ENCODE results near the gene IRS2. TPM values are rescaled to one million over a fixed set of nuclear protein-coding genes. Genes with fewer than 3 reads are reported as not detected.
A peak's percentile ranks its signal among the peaks of the same experiment; 100 is the strongest.

IRS2 gene
- total RNA-seq, 1 donor from 2014 or later: 3.9 TPM

DNA sequence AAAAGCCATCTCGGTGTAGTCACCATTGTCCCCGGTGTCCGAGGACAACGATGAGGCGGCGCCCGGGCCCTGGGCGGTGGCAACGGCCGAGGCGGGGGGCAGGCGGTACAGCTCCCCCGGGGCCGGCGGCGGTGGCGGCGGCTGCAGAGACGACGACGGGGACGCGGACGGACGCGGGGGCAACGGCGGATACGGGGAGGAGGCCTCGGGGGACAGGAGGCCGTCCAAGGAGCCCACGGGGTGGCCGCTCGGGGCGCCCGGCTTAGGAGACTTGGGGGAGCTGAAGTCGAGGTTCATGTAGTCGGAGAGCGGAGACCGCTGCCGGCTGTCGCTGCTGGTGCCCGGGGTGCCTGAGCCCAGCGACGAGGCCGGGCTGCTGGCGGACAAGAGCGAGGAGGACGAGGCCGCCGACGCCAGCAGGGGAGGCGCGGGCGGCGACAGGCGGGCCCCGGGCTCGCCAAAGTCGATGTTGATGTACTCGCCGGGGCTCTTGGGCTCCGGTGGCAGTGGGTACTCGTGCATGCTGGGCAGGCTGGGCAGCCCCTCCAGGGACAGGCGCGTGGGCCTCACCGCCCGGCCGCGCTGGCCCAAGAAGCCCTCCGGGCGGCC lies 3.5 kb downstream of the IRS2 start:
- Mint-ChIP-seq H3K27me3 (ENCODE audit: insufficient read depth) (no peaks in the 10 kb centered on the region), H3K4me3 (no peak overlapping the region), H3K36me3 (ENCODE audit: low read depth) (peaks cover 7% of the 10 kb centered on the region), H3K27ac (no peak overlapping the region), H3K9me3 (no peaks in the 10 kb centered on the region), H3K4me1 (ENCODE audit: low read depth) (peaks cover 33% of the 10 kb centered on the region)
- intact Hi-C loops (cut with micrococcal nuclease): loop anchor here (10.0 kb wide), 1 partner anchor 832 kb away; the partner anchor contains the start of gene NAXD
- no peak for DNase-seq (ENCODE audit: low spot score)

DNA sequence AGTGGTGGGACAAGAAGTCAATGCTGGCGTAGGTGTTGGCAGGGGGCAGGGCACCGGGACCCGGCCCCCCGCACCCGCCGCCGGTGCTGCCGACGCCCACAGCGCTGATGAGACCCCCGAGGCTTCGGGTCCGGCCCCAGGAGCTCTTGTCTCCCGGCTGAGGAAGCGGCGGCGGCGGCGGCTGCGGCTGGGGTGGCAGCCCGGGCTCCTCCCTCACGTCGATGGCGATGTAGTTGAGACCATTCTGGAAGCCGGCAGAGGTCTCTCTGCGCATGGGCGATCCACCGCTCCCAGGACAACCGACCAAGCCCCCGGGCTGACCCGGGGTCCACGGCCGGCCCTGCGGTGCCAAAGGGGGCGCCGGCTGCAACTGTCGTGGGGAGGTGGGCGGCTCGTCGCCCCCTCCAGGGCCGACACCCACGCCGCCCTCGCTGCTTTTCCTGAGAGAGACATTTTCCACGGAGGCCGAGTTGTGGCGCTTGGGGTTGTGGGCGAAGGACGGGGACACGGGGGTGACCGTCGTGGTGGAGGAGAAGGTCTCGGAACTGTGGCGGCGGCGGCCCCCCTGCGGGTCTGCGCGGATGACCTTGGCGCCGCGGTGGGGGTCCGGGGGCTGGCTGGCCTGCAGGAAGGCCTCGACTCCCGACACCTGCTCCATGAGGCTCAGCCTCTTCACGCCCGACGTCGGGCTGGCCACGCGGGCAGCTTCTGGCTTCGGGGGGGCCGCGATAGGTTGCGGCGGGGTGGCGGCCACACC lies 4.1 kb downstream of the IRS2 start:
- no peaks in the 10 kb centered on the region for H3K27me3 Mint-ChIP-seq (ENCODE audit: insufficient read depth)
- no peak overlapping the region for H3K4me3 Mint-ChIP-seq
- no peaks in the 10 kb centered on the region for H3K9me3 Mint-ChIP-seq
- H3K36me3 Mint-ChIP-seq (ENCODE audit: low read depth): peaks cover 7% of the 10 kb centered on the region
- H3K27ac Mint-ChIP-seq: no peak overlapping the region
- intact Hi-C loops (cut with micrococcal nuclease): loop anchor here (10.0 kb wide), 1 partner anchor 833 kb away; the partner anchor contains the start of gene NAXD
- peaks cover 36% of the 10 kb centered on the region for H3K4me1 Mint-ChIP-seq (ENCODE audit: low read depth)
- DNase-seq (ENCODE audit: low spot score): no peak

DNA sequence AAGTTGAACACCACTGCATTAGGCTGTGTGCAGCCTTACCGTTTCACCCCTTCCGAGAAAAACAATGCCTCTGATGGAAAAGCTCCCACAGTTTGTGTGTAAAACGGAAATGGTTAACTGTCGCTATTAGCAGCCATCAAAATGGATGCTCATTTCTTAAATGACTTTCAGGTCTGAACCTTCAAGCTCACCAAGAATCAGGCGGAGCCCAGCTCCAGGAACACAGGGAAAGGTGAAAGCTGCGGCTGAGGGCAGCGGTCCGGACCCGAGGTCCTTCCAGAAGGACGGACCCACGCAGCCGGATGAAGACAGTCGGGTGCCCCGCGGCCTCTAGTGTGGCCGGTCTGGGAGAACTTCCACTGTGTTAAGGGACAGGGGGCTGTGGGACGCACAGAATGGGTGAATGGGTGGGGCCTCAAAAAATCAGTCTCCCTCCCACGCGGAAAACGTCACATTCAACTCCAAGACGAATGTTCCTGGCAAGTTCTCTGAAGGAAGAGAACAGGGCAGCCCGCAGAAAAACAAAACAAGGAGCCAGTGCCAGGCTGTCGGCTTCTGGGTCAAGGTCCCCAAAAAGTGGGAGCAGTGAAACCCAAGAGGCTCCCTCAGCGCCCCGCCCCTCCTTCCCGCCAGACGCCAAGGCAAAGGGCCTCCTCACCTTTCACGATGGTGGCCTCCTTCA lies 4.9 kb downstream of the IRS2 start:
- Mint-ChIP-seq H3K27me3 (ENCODE audit: insufficient read depth) (no peaks in the 10 kb centered on the region), H3K4me3 (no peak overlapping the region), H3K27ac (no peak overlapping the region), H3K4me1 (ENCODE audit: low read depth) (peaks cover 43% of the 10 kb centered on the region), H3K9me3 (no peaks in the 10 kb centered on the region), H3K36me3 (ENCODE audit: low read depth) (peaks cover 7% of the 10 kb centered on the region)
- intact Hi-C loops (cut with micrococcal nuclease): loop anchor here (10.0 kb wide), 1 partner anchor 833 kb away; the partner anchor contains the start of gene NAXD
- no peak for DNase-seq (ENCODE audit: low spot score)

DNA sequence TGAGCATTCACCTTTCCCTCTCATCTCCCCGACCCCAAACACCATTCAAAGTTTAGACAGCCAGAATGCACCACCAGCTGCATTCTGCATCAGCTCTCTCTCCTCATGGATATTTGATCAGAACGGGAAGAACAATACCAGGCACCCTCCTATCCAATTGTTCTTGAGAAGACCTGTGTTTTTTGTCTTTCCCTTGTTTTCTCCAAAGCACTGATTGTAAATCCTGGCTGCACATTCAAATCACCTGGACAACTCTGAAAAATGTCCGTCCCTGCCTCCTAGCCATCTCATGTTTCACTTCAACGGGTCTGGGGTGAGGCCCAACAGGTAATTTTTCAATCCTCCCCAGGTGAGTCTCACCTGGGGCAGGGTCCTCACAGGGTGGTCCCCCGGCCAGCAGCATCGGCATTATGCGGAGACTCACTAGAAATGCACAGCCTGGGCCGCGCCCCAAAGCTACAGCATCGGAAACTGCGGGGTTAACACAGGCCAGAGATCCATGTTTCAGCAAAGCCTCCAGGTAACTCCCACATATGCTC lies 5.5 kb downstream of the IRS2 start:
- intact Hi-C loops (cut with micrococcal nuclease): loop anchor here (10.0 kb wide), 1 partner anchor 834 kb away; the partner anchor contains the start of gene NAXD
- no peak for DNase-seq (ENCODE audit: low spot score)
- Mint-ChIP-seq H3K27me3 (ENCODE audit: insufficient read depth) (no peaks in the 10 kb centered on the region), H3K4me1 (ENCODE audit: low read depth) (peaks cover 45% of the 10 kb centered on the region), H3K36me3 (ENCODE audit: low read depth) (peaks cover 7% of the 10 kb centered on the region), H3K9me3 (no peaks in the 10 kb centered on the region), H3K27ac (no peak overlapping the region), H3K4me3 (no peak overlapping the region)

DNA sequence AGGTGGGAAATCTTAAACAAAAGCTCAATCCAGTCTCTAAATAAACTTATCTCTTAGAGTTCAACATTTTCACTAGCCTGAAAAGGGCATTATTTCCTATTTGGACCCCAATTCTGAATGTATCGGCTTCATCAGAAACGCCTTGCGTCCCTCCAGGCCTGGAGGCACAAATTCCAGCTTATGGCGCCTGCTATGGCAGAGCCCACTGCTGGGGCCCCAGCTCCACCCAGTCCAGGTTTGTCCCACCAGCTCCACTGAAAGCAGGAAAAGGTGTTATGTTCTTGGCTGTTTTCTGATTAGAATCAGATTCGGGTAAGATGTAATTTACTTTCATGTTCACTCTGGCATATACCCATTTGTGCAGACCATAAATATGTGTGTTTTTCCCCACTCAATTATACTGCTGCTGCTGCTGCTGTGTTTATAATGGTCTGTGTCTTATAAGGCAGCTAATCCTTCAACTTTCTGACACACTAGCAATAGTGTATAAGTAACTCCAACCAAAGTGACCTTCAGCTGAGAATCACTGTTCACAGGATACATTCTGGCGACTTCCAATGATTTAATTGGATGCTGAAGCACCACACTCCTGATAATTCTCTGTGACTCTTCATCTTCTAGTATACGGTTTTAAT lies 6.4 kb downstream of the IRS2 start:
- Mint-ChIP-seq H3K27ac (no peak overlapping the region), H3K9me3 (no peaks in the 10 kb centered on the region), H3K27me3 (ENCODE audit: insufficient read depth) (no peaks in the 10 kb centered on the region), H3K4me3 (no peak overlapping the region), H3K36me3 (ENCODE audit: low read depth) (peaks cover 7% of the 10 kb centered on the region), H3K4me1 (ENCODE audit: low read depth) (peaks cover 45% of the 10 kb centered on the region)
- DNase-seq (ENCODE audit: low spot score): no peak
- intact Hi-C loops (cut with micrococcal nuclease): loop anchor here (5.0 to 10.0 kb wide), 2 partner anchors 618 to 835 kb away; partner anchors contain the start of gene NAXD

DNA sequence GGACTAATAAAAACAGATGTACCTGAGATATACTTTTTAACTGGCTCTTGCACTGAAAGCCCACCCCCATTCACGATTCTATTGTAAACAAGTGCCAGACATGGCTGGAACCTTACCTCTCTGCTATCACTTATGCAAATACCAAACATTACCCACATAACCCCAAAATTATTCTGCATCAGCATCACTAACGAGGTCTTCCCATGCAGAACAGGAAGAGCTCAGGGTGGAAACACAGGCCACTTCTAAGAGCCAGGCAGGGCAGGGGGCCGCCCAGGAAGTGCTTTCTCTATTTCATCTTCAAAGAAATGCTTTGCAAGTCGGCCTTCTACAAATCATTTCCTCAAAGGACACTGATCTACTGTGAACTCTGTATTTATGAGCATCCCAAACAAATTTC lies 7.3 kb downstream of the IRS2 start:
- no peaks in the 10 kb centered on the region for H3K27me3 Mint-ChIP-seq (ENCODE audit: insufficient read depth)
- no peaks in the 10 kb centered on the region for H3K9me3 Mint-ChIP-seq
- peak overlapping the region; percentile 58 for H3K4me3 Mint-ChIP-seq
- intact Hi-C loops (cut with micrococcal nuclease): loop anchor here (5.0 kb wide), 1 partner anchor 617 kb away; no protein-coding TSS in a partner anchor
- H3K36me3 Mint-ChIP-seq (ENCODE audit: low read depth): peaks cover 7% of the 10 kb centered on the region
- H3K4me1 Mint-ChIP-seq (ENCODE audit: low read depth): peaks cover 45% of the 10 kb centered on the region
- peak overlapping the region; percentile 50 for H3K27ac Mint-ChIP-seq
- peak; percentile 30 for DNase-seq (ENCODE audit: low spot score)

DNA sequence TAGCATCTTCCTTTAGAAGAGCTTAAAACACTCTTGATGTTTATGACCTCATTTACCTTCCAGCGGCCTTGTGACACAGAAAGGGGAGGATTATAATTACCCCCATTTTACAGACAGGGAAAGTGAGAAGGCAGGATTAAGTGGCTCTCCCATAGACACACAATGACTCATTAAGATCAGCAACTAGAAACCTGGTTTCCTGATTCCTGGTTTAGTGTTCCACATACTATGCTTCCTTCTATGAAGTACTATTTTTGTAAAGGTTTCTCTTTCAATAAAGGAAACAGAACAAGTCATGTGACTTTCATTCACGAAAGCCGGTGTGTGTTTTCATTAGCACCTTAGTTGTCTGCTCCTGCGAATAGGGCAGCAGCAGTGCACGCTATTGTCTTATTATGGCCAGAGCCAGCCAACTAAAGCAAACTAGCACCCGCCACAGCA lies 8.3 kb downstream of the IRS2 start:
- H3K4me1 Mint-ChIP-seq (ENCODE audit: low read depth): peaks cover 45% of the 10 kb centered on the region
- no peak overlapping the region for H3K27ac Mint-ChIP-seq
- no peak for DNase-seq (ENCODE audit: low spot score)
- no peaks in the 10 kb centered on the region for H3K9me3 Mint-ChIP-seq
- H3K27me3 Mint-ChIP-seq (ENCODE audit: insufficient read depth): no peaks in the 10 kb centered on the region
- H3K36me3 Mint-ChIP-seq (ENCODE audit: low read depth): peaks cover 7% of the 10 kb centered on the region
- intact Hi-C loops (cut with micrococcal nuclease): loop anchor here (5.0 kb wide), 1 partner anchor 616 kb away; no protein-coding TSS in a partner anchor
- no peak overlapping the region for H3K4me3 Mint-ChIP-seq

DNA sequence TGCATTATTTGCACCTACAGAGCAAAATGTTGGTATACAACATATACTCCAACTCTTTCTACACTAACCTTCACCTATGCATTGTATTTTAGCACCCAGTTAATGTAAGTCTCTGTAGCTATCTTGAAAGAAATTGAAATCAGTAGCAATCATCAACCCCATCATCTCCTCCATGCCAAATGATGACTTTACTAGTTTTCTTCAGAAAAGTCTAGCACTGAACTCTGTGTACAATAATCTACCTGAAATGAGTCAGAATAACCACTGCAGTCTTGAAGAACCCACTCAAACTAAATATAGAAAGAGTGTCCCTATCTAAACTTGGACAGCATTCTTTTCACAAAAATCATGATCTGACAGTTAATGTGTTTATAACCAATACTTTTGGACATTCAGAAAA lies 9.8 kb downstream of the IRS2 start:
- DNase-seq (ENCODE audit: low spot score): no peak
- H3K27ac Mint-ChIP-seq: no peak overlapping the region
- intact Hi-C loops (cut with micrococcal nuclease): loop anchor here (5.0 kb wide), 1 partner anchor 614 kb away; no protein-coding TSS in a partner anchor
- peaks cover 6% of the 10 kb centered on the region for H3K36me3 Mint-ChIP-seq (ENCODE audit: low read depth)
- H3K4me1 Mint-ChIP-seq (ENCODE audit: low read depth): peaks cover 45% of the 10 kb centered on the region
- no peak overlapping the region for H3K4me3 Mint-ChIP-seq
- H3K27me3 Mint-ChIP-seq (ENCODE audit: insufficient read depth): no peaks in the 10 kb centered on the region
- H3K9me3 Mint-ChIP-seq: no peaks in the 10 kb centered on the region

DNA sequence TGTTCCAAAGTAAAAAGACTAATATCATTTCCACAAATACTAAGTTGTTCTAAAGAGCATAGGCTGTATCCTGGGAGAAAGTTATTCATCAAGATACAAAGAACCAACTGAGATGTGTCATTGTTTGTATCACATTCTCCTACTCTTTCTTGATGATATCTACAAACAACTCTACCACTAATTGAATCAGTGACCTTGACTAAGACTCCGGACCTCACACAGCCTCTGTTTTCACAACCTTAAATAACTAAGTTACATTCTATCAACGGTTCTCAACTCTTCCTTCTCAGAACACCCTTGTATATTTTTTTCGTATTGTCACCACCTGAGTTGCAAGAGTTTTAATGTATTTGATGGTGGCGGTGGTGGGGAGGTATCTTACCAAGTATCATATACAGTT lies 12.6 kb downstream of the IRS2 start:
- intact Hi-C loops (cut with micrococcal nuclease): no loop called here
- Mint-ChIP-seq H3K36me3 (ENCODE audit: low read depth) (no peaks in the 10 kb centered on the region), H3K27me3 (ENCODE audit: insufficient read depth) (no peaks in the 10 kb centered on the region), H3K4me1 (ENCODE audit: low read depth) (peaks cover 28% of the 10 kb centered on the region), H3K9me3 (no peaks in the 10 kb centered on the region), H3K27ac (no peak overlapping the region), H3K4me3 (no peak overlapping the region)
- no peak for DNase-seq (ENCODE audit: low spot score)

DNA sequence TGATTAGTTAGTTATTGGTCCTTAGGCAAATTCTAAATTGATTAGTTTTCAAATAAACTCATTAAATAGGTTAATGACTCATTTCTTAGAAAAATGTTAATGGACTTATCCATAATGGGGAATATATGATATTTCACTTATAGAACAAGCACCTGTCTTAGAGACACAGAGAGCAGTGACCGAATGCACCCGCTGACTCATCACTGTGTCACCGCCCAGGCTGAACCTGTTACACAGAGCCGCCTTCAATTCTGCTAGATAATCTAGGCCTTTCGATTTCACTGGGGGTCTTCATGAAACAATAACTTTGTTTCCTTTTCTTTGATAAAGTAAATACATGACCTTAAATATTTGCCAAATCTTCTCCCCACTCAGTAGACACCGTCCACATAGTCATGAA lies 13.1 kb downstream of the IRS2 start:
- no peak overlapping the region for H3K4me3 Mint-ChIP-seq
- intact Hi-C loops (cut with micrococcal nuclease): no loop called here
- DNase-seq (ENCODE audit: low spot score): no peak
- H3K4me1 Mint-ChIP-seq (ENCODE audit: low read depth): peaks cover 23% of the 10 kb centered on the region
- H3K27me3 Mint-ChIP-seq (ENCODE audit: insufficient read depth): peaks cover 1% of the 10 kb centered on the region
- no peaks in the 10 kb centered on the region for H3K9me3 Mint-ChIP-seq
- H3K36me3 Mint-ChIP-seq (ENCODE audit: low read depth): no peaks in the 10 kb centered on the region
- H3K27ac Mint-ChIP-seq: no peak overlapping the region

DNA sequence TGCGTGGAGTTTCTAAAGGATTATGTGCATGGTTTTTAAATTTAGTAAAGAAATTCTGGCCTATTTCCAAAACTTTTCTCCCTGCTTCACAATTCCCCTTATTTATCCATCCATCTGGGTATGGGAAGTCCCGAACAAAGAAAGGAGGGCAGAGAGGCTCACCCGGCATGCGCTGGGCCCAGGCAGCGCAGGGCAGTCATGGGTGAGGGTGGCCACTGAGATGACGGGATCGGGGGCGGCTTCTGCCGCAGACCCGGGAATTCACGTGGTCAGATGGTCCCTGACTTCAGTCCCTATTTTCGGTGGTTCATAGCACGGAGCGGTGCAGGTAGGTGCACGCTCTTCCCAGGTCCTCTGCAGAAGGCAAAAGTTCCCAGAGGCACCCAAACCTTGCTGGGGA lies 14.5 kb downstream of the IRS2 start:
- intact Hi-C loops (cut with micrococcal nuclease): no loop called here
- Mint-ChIP-seq H3K27me3 (ENCODE audit: insufficient read depth) (peaks cover 2% of the 10 kb centered on the region), H3K4me3 (no peak overlapping the region), H3K36me3 (ENCODE audit: low read depth) (no peaks in the 10 kb centered on the region), H3K4me1 (ENCODE audit: low read depth) (peaks cover 13% of the 10 kb centered on the region), H3K27ac (no peak overlapping the region), H3K9me3 (no peaks in the 10 kb centered on the region)
- DNase-seq (ENCODE audit: low spot score): no peak

DNA sequence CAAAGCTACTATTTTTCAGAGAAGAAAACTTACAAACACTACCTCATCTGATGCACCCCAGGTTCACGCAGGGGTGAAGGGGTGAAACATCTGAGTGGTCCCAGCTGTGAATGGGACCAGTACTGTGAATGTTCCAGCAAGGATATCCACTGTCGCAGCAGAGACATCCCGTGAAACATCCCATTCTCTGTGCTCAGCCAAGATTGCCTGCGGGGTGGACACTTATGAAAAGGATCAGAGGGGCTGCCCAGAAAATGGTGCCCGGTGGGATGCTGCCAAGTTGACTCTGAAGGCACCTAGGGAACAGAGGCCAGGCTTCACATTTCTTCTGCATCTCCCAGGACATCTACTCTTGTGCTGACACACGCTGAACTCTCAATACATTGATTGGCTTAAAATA lies 15.9 kb downstream of the IRS2 start:
- no peak overlapping the region for H3K27ac Mint-ChIP-seq
- DNase-seq (ENCODE audit: low spot score): no peak
- peaks cover 2% of the 10 kb centered on the region for H3K27me3 Mint-ChIP-seq (ENCODE audit: insufficient read depth)
- no peaks in the 10 kb centered on the region for H3K9me3 Mint-ChIP-seq
- no peak overlapping the region for H3K4me3 Mint-ChIP-seq
- intact Hi-C loops (cut with micrococcal nuclease): no loop called here
- H3K36me3 Mint-ChIP-seq (ENCODE audit: low read depth): no peaks in the 10 kb centered on the region
- H3K4me1 Mint-ChIP-seq (ENCODE audit: low read depth): peaks cover 6% of the 10 kb centered on the region

Measured in activated T-helper 1 cell treated with anti-CD3 and anti-CD28 coated beads, Interleukin-12 subunit alpha, Interleukin-12 subunit beta, Interleukin-2, Interleukin-4 antibody, amounts not matched to agents 30 ng/mL and 10 ng/mL and 1 ng/mL, durations not matched to agents 14 hours and 24 hours and 36 hours (primary cell).